ENCODE results near the gene FAM47C.
"Not testable (repeated sequence)": the region's sequence is repeated elsewhere in the genome, so short reads cannot be mapped to it uniquely, and the experiment has no call there.

The FAM47C gene

DNA sequence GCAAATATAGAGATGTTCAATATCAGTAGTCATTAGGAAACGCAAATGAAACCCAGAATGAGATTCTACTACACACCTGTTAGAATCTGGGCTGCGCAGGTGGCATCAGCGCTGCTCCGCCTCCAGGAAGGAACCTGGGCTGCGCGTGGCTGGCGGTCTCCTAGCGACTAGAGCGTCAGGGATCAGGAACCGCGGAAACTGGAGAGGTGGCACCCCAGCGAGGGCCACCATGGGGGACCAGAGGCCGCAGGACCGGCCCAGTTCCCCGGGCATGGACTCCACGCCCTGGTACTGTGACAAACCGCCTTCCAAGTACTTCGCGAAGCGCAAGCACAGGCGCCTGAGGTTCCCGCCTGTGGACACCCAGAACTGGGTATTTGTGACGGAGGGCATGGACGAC is at the start of gene FAM47C:
Gene FAM47C (plus strand): TSS at position 185 of the 400 bp plus-strand sequence. CDS start 45 bp downstream, at position 230.
- not testable (repeated sequence) for DNase-seq (ENCODE audit: low read depth in 2 of 2, low spot score in 1 of 2)

DNA sequence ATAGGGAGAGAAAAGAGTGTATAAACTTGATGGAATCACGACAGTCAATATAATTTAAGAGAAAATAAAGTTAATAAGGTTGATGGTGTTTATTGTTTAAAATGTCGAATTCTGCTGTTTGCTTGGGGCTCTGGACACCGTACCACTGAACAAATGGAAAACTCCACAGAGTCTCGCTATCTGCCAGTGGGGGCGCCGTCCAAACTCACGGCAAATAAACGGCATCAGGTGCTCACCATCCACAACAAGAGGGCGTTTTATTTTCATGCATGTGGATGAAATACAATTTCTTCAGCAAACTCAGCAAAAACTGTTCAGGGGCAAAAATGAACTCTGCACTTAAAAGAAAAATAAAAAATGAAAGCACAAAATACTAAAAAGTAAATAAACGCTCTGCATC is 46.6 kb upstream of the FAM47C start:
- DNase-seq (ENCODE audit: low read depth in 2 of 2, low spot score in 1 of 2): no peak

DNA sequence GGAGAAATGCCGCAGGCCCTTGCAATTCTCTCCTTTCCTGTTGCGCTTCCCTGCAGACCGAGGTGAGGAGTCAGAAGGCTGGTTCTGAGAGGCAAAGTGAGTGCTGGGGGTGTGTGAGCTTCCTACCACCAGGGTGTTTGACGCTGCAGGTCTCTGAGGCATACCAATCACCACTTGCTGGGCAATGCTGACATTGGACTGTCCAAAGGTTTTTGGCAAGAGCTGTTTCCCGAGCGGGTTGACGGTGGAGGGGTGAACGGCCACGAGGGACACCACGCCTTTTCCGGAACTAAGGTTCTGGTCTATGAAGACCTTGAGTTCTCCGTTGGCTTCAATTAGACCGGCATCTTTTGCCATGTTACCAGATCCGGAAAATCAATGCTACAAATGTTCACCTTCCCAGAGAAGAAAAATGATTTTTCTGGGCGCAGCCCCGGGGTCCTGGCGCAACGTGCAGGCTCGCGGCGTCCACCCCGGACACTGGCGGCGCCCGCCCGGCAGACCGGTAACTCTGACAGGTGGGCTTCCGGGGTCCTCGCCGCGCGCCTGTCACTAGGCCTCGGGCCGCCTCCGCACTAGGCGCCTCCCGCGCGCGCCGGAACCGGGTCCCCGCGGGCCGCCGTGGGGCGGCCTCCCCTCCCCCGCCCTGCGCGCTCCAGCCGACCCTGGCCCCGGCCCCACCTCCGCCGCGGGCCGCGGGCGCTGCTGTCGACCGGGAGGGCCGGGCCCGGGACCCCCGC is 44.9 kb upstream of the FAM47C start:
- no peak for DNase-seq (ENCODE audit: low read depth in 2 of 2, low spot score in 1 of 2)

DNA sequence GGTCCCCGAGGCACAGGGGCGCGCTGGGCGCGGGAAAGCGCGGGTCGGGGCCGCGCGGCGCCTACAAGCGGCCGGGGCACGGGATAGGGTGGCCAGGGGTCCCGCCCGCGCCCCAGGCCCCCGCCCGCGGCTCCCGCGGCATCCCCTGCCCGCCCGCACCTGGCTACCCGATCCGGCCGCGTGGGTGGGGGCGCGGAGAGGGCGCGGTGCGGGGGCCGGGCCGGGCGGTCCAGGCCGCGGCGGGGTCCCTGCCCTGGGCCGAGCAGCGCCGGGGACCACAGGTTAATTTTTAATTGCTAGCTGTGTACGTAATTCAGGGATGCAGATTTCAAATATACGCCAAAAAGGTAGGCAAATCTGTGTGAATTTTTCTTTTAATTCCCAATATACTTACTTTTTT is 44.3 kb upstream of the FAM47C start:
- no peak for DNase-seq (ENCODE audit: low read depth in 2 of 2, low spot score in 1 of 2)

DNA sequence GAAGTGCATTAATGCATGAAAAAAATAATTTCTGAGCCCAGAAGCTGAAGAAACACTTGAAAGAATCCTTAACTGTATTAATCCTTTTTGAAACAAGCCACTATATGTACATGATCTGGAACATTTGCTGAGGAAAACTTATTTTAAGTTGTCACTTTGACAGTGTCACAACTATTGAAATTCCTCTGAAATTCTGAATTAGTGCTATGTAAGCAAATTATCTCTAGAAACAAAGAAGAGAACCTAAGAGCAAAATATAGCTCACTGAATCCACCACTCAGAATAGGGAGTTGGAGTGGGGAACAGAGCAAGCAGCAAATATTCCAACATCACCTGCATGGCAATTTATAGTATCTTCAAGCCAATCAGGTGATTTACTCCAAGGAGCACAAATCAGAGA is 34.6 kb upstream of the FAM47C start:
- no peak for DNase-seq (ENCODE audit: low read depth in 2 of 2, low spot score in 1 of 2)

DNA sequence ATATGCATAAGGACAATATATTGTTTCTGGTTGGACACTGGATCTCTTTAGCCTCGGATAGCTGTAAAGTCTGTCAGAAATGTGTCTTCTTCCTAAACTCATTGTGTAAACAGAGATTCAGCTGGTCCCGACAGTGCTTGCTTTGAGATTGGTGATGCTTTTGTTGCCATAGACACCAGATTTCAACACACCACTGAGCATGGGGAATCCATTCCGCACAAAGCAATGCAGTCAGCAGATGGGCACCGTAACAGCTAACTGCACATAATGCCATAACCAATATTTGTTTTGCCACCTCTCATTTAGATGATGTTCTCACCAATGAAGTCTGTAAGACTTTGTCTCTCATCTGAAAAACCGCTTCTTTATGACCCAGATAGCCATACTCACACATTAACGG is 33.3 kb upstream of the FAM47C start:
- no peak for DNase-seq (ENCODE audit: low read depth in 2 of 2, low spot score in 1 of 2)

DNA sequence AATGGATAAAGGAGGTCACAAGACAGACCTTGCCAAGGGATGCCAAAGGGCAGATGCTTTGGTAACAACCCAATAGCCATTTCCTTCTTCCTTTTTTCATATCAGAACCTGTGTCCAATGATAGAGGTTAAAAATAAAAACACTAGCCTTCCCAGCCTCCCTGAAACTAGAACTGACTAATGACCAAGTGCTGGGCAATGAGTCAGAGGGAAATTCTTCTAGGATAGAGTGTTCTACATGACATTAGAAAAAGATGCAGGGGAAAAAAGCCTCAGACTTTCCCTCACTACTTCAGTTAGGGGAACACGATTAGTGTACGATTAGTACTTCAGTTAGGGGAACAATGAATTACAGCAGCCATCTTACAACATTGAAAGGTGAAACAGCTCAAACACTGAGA is 29.3 kb upstream of the FAM47C start:
- DNase-seq (ENCODE audit: low read depth in 2 of 2, low spot score in 1 of 2): no peak

DNA sequence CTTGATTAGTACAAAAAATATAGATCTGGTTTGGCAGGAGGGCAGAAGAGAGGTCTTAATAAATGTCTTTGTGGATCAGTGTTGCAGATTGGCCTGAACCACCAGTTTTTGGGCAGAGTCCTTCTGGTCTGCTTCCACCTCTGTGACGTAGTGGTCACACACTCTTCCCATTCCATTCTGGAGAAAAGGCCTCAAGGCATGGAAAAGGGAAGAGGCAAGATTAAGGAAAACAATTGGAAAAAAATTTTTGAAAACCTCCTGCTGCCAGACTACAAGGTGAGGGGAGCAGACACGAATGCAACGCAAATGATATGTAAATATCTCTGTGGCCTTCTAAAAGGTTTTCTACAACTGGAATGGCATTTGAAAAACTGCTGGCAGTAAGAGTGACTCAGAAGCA is 24.3 kb upstream of the FAM47C start:
- no peak for DNase-seq (ENCODE audit: low read depth in 2 of 2, low spot score in 1 of 2)

DNA sequence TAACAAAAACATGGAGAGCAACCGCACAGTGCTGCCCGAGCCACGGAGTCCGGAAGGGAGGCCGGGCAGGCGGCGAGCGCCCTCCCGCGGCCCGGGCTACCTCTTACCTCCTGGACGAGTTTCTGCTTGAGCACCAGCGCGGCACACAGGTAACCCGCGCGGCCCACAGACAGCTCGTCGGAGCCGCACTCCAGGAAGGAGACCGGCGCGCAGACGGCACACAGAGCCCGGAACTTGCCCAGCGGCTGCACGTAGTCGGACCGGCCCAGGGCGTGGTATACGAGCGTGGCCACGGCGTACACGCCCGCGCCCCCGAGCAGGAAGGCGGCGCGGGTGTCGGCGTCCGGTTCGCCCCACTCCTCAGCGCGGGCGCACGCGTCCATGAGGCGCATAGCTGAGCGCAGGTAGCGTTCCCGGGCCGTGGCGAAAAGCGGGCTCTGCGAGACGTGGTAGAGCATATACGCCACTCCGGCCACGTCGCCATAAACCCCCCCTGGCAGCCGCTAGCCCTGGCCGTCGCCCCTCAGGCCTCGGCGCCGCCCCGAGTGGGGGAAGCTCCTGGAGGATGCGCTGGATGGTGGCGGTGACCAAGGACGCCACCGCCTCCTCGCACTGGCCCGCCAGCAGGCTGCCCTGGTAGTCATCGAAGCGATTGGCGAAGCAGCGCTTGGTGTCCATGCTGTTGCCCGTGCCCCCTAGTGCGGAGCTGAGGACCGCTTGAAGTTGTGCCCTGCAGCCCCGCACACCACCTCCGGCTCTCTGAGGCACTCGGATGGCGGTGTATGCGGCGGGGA is 22.6 kb upstream of the FAM47C start:
- DNase-seq (ENCODE audit: low read depth in 2 of 2, low spot score in 1 of 2): not testable (repeated sequence)

DNA sequence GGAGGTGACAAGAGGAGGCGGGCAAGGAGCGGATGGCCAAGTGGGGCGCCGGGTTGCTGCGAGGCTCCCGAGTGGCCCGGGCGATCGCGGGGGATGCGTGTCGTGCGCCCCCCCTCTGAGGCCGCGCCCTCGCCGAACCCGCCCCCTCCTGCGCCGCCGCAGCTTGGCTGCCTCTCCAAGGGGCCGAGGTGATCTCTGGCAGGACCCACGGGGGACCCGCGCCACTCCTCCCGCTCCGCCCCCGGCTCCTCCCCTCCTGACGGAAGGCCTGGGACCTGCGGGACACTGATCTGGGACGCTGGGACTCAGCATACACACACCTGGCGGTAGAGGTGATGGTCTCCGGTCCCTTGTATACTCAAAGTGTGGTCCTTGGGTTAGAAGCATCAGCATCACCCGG is 21.9 kb upstream of the FAM47C start:
- no peak for DNase-seq (ENCODE audit: low read depth in 2 of 2, low spot score in 1 of 2)

DNA sequence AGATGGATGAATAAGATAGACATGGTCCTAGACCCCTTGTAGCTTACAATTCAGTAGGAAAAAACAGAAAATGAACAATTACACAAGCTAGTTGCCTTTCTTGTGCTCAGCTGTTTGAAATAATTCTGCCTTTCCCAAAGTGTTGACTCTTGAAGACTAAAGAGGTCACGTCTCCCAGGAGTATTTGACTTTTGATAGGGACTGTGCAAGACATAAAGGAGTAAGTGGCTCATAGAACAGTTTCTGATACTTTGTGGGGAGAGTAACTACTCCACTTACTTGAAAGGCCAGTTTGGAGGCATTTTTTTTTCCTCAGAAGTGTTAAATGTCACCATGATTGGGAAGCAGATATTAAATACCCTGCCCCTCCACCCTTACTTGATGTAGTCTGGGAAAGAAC is 21.0 kb upstream of the FAM47C start:
- not testable (repeated sequence) for DNase-seq (ENCODE audit: low read depth in 2 of 2, low spot score in 1 of 2)

DNA sequence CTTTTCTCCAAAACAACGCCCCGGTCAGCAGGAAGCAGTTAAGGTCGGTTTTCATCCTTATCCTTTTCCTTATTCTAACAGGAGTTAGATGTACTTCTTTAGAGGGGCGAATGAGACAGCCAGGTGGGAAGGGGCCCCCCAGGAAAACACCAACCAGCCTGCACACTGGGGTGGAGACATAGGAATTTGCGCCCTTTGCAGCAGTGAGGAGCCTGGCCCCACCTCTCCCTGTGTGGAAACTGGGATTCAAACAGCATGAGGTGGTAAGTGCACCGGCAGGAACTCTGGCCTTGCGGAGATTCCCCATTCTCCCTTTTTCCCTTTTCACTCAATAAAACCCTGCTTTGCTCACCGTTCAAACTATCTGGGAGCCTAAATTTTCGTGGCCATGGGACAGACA is 8.0 kb upstream of the FAM47C start:
- DNase-seq (ENCODE audit: low read depth in 2 of 2, low spot score in 1 of 2): no peak

DNA sequence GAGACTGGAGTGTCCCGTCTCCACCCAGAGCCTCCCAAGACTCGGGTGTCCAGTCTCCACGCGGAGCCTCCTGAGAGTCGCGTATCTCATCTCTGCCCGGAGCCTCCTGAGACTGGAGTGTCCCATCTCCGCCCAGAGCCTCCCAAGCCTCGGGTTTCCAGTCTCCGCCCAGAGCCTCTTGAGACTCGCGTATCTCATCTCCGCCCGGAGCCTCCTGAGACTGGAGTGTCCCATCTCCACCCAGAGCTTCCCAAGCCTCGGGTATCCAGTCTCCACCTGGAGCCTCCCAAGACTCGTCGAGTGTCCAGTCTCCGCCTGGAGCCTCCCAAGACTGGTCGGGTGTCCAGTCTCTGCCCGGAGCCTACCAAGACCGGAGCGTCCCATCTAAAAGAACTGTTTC is 2.3 kb downstream of the FAM47C start:
- no peak for DNase-seq (ENCODE audit: low read depth in 2 of 2, low spot score in 1 of 2)

DNA sequence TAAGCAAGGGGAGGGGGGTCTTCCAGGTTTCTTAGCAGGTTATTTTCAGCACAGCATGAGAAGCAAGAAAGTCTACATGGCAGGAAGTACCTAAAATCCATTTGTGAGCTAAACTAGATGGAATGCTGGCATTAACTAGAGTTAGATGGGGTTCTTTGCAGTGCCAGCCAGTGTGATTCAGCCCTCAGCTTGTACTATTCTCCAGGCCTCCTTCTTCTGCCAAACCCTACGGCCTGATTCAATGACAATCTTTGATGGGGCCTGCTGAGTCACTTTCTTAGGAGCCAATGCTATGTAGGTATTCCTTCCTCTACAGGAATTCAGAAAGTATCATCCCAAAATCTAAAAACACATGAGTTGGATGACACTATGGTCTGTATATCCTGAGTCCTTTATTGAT is 26.1 kb downstream of the FAM47C start:
- not testable (repeated sequence) for DNase-seq (ENCODE audit: low read depth in 2 of 2, low spot score in 1 of 2)

DNA sequence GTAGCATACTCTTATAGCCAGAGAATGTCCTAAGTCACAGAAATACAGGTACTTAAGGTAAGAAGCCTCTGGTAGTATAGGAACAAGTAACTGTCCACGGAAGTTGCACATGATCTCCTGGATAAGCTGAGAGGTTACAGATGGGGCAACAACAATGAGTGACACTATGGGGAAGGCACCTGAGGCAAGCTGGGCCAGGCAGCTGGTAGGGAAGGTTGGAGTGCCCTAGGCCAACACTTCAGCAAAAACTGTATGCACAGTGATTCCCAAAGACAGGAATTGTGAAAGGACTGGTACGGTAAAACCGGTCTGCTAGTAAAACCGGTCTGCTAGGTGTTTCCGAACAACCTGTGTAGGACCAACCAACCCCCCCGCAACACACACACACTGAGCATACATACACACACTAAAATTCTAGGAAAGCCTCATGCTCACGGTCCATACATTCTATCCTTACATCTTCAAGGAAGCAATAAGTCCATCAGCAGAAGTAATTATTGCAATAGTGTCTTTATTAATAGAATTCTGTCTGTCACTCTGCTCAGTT is 28.6 kb downstream of the FAM47C start:
- DNase-seq (ENCODE audit: low read depth in 2 of 2, low spot score in 1 of 2): not testable (repeated sequence)

DNA sequence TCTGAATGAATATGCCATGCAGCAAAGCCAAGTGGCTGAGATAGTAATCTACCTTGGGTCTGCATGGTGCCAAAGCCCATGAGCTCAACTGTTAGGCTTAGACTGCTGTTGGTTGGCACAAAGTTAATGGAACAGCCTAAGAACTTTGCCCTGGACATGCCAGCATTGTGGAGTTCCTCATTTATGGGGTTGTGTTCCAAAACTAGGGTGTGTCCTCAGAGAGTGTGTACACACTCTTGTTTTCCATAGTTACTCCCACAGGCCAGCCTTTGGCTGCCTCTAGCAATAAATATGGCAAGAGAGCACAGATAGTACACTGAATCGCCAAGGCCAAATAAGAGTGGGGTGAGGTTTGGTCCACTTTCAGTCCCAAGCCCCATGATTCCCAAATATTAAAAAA is 30.6 kb downstream of the FAM47C start:
- DNase-seq (ENCODE audit: low read depth in 2 of 2, low spot score in 1 of 2): not testable (repeated sequence)

DNA sequence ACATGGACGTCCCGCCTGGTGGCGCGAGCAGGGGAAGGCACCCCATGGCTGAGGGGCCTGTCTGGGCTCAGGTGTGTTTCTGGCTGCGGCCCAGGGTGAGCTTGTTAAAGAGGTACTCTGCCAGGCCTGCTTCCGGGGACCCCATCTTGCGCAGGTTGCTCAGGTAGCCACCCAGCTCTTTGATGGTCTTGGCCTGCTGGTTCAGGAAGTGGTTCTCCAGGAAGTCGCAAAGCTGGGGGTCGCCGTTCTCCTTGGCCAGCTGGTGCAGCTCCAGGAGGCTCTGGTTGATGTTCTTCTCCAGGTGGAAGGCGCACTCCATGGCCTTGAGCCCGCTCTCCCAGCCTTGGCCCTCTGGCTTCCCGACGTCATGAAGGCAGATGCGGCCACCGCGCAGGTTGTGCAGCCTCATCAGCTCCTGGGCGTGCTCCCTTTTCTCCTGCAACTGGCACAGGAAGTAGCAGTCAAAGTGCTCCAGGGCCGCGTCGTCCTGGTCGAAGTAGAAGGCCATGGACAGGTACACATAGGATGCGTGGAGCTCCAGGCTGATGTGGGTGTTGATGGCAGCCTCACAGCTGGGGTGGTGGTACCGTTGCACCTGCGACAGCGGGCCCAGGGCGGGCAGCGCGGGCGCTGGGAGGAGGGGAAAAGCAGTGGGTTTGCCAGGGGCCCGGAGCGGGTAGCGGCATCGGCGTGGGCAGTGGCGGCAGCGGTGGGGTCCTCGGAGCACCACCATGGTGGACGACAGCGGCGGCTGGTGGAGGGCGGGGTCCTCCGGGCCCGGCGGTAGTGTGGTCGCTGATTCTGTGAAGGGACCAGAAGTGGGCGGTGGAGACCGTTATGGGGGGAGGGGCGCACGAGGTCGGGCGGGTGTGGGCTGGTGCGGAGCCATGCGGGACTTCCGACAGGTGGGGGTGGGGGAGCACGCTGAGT is 35.1 kb downstream of the FAM47C start:
- DNase-seq (ENCODE audit: low read depth in 2 of 2, low spot score in 1 of 2): not testable (repeated sequence)

DNA sequence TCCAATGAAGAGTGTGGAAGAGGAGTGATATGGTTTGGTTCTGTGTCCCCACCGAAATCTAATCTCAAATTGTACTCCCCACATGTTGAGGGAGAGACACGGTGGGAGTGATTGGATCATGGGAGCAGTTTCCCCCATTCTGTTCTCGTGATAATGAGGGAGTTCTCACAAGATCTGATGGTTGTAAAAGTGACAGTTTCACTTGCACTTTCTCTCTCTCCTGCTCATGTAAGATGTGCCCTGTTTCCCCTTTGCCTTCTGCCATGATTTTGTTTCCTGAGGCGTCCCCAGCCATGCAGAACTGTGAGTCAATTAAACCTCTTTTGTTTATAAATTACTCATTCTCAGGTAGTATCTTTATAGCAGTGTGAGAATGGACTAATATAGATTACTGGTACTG is 39.6 kb downstream of the FAM47C start:
- no peak for DNase-seq (ENCODE audit: low read depth in 2 of 2, low spot score in 1 of 2)

DNA sequence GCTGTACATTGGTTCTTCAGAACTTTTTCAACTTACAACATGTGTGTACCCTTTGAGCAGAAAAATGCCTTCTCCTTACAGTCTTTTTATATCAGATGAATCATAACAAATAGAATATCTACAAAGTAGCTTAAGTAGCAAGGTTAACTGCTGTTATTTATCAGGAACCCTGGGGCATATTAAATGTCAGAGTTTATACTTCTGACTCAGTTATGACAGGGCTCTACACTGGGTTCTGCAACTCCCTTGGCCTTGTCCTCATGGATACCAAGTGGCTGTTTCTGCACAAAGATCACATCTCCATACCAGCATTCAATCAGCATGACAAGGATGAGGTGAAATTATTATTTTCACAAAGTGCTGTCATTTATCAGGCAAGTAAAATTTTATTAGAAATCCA is 49.4 kb downstream of the FAM47C start:
- DNase-seq (ENCODE audit: low read depth in 2 of 2, low spot score in 1 of 2): not testable (repeated sequence)

DNA sequence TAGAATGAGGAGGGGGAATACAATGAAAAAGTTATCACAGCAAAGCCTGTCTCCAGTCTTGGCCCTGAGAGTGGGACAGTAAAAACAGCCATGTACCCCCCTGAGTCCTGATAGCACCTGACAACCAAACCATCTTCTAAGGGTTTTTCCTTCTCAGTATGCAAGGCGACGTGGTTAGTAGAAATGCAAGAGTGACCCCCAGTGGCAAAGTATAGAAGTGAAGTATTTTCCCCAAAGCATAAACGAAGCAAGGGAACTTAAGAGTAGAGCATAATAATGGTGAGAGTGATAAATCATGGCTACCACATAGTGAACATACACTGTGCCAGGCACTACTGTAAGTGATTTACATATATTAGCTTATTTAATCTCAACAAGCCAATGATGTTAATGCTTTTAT is 52.8 kb downstream of the FAM47C start:
- no peak for DNase-seq (ENCODE audit: low read depth in 2 of 2, low spot score in 1 of 2)

Data from stimulated activated CD8-positive, alpha-beta memory T cell treated with anti-CD3 and anti-CD28 coated beads, Interleukin-4, amount 100 ng/mL, for 4 hours (primary cell).